GM18909 (cell line): ENCODE results near the gene APP.
"Not testable (repeated sequence)": the region's sequence is repeated elsewhere in the genome, so short reads cannot be mapped to it uniquely, and the experiment has no call there.

ENCODE experiments used
- ATAC-seq: cut with Tn5 transposase; IDR thresholded peaks from one replicate; pipeline ENCODE4 v1.9.1; 2021; ENCODE audit warnings: mild to moderate bottlenecking; ENCODE audit not compliant: unreplicated experiment, poor library complexity

The APP gene

GRCh38 chr21:26106562-26106961 is 64.0 kb downstream of the APP start:
- no peak for ATAC-seq

- no peak for ATAC-seq
Observed at GRCh38 chr21:26105819-26106218, 64.8 kb downstream of the APP start.

GRCh38 chr21:26100573-26100972 is 70.0 kb downstream of the APP start:
- no peak for ATAC-seq

- ATAC-seq, result no peak
Observed at GRCh38 chr21:26099610-26100219, 70.9 kb downstream of the APP start.

GRCh38 chr21:26098772-26099397 is 71.7 kb downstream of the APP start:
- ATAC-seq, result no peak

- ATAC-seq, result no peak
Observed at GRCh38 chr21:26097475-26097874, 73.1 kb downstream of the APP start.

- no peak for ATAC-seq
Observed at GRCh38 chr21:26096494-26097371, 73.8 kb downstream of the APP start.

GRCh38 chr21:26095131-26095530 is 75.4 kb downstream of the APP start:
- ATAC-seq, result no peak

- ATAC-seq, result no peak
Observed at GRCh38 chr21:26093122-26093521, 77.4 kb downstream of the APP start.

GRCh38 chr21:26091480-26092018 is 79.0 kb downstream of the APP start:
- ATAC-seq, result no peak

- ATAC-seq, result no peak
Observed at GRCh38 chr21:26089730-26090129, 80.8 kb downstream of the APP start.

- ATAC-seq, result no peak
Observed at GRCh38 chr21:26087223-26087918, 83.2 kb downstream of the APP start.

GRCh38 chr21:26085882-26086281 is 84.7 kb downstream of the APP start:
- no peak for ATAC-seq

- ATAC-seq, result no peak
Observed at GRCh38 chr21:26085127-26085526, 85.4 kb downstream of the APP start.

- ATAC-seq, result no peak
Observed at GRCh38 chr21:26082549-26082948, 88.0 kb downstream of the APP start.

GRCh38 chr21:26081175-26081760 is 89.3 kb downstream of the APP start:
- ATAC-seq, result not testable (repeated sequence)

GRCh38 chr21:26080211-26080610 is 90.4 kb downstream of the APP start:
- ATAC-seq, result no peak

GRCh38 chr21:26079366-26079765 is 91.2 kb downstream of the APP start:
- ATAC-seq, result no peak

GRCh38 chr21:26077521-26077920 is 93.0 kb downstream of the APP start:
- ATAC-seq, result no peak
